ENCODE data around the gene A4GALT.

Gene A4GALT

DNA sequence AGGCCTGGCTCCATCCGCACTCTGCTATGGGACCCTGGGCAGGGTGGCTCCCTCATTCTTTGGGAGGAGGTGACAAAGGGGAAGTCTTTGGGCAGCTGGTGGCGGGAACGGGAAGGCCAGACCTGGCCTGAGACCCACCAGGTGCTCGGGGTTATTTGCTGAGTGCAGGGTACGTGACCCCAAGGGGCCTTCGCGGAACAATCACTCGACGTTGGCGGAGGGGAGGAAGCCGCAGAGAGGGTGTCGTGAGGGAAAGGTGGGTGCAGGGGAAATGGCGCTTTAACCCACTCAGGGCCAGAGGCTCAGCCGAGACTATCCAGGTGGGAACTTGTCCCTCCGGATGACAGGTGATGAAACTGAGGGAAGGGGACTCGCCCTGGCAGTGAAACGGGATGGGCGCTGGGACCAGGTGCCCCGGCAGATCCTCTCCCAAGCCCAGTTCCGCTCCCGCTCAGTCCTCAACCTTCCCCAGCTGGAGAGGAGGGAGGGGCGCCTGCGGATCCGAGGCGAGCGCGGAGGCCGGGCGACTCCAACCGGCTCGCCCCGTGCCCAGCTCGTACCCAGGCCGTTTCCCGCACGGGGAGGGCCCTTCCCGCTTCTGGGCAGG lies 911 bp downstream of the A4GALT start:
- H3K4me3 ChIP-seq (ENCODE audit: low read depth, low read length) = peak overlapping the region; percentile 76
- TF ChIP-seq, protein P1, sequence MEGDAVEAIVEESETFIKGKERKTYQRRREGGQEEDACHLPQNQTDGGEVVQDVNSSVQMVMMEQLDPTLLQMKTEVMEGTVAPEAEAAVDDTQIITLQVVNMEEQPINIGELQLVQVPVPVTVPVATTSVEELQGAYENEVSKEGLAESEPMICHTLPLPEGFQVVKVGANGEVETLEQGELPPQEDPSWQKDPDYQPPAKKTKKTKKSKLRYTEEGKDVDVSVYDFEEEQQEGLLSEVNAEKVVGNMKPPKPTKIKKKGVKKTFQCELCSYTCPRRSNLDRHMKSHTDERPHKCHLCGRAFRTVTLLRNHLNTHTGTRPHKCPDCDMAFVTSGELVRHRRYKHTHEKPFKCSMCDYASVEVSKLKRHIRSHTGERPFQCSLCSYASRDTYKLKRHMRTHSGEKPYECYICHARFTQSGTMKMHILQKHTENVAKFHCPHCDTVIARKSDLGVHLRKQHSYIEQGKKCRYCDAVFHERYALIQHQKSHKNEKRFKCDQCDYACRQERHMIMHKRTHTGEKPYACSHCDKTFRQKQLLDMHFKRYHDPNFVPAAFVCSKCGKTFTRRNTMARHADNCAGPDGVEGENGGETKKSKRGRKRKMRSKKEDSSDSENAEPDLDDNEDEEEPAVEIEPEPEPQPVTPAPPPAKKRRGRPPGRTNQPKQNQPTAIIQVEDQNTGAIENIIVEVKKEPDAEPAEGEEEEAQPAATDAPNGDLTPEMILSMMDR (IDR thresholded peaks at IDR 0.05; ENCODE audit: insufficient read depth, low read depth, low read length, missing control alignments) = no peak
- DNase-seq (ENCODE audit: low read depth) = peak; percentile 29

DNA sequence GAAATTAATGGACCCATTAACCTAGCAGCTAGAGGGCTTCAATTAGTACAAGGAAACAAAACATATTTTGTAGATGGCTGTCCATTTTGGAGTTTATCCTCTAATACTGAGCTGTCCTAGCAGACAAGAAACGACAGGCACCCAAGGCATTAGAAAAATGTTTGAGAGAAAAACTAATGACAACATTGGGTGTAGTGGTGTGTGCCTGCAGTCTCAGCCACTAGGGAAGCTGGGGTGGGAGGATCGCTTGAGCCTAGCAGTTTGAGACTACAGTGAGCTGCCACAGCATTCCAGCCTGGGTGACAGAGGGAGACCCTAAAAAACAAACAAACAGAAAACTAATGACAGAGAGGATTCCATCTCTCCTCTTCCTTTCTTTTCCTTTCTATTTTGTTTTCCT lies 1.5 kb downstream of the A4GALT start:
- peak overlapping the region; percentile 76 for H3K4me3 ChIP-seq (ENCODE audit: low read depth, low read length)
- TF ChIP-seq, protein P1 (IDR thresholded peaks at IDR 0.05; ENCODE audit: insufficient read depth, low read depth, low read length, missing control alignments) = no peak
- DNase-seq (ENCODE audit: low read depth) = peak; percentile 31

DNA sequence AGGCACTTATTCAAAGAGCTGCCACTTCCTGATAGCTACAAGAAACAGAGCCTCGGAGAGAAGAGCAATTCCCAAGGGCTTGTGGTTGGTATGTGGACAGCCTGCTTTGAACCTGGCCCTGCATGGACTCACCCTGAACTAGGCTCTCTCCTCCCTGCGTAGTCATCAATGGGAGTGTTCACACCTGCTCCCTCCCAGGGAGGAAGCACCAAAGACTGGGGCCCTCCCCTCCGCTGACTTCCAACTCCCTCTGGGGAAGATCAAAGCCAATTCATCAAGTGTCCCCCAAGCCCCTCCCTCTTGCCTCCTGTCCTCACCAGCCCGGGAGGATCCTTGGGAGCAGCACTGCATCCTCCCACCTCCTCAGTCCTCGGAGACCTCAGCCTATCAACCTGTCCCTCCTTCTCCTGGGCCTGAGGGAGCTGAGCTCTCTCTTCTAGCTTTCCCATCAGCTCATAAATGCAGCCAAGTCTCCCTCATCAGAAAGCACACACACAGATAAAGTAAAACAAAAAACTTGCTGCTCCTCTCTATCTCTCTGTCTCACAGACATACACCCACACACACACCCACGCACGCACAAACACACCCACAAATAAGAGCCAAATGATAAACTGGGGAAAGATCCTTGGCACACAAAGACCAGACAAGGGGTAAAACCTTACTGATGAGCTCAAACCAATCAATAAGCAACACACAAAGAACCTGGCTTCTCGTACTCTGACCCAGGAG lies 3.3 kb downstream of the A4GALT start:
- DNase-seq (ENCODE audit: low read depth) = peak; percentile 63
- TF ChIP-seq, protein P1 (IDR thresholded peaks at IDR 0.05; ENCODE audit: insufficient read depth, low read depth, low read length, missing control alignments) = no peak
- H3K4me3 ChIP-seq (ENCODE audit: low read depth, low read length) = peak overlapping the region; percentile 17

DNA sequence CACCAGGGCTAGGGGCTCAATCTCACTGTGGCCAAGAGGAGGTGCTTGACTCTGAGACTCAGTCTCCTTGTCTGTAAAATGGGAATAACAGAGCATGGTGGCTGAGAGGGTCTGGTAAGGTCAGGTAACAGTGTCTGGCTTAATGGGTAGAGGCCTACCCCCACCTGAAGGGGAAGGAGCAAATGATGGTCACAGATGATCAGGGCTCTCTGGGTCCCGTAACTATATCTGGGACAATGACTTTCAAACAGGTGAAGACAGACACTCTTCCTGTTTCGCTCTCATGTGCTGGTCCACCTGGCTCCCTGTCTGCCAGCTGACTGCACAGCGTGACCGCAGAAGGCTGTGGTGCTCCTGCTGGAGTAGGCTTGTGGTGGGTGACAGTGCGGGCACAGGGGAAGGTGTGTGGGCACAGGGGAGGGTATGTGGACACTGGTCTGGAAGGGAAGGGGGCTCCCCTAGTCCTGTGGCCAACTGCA lies 4.0 kb downstream of the A4GALT start:
- TF ChIP-seq, protein P1 (IDR thresholded peaks at IDR 0.05; ENCODE audit: insufficient read depth, low read depth, low read length, missing control alignments) = no peak
- peak; percentile 83 for DNase-seq (ENCODE audit: low read depth)

DNA sequence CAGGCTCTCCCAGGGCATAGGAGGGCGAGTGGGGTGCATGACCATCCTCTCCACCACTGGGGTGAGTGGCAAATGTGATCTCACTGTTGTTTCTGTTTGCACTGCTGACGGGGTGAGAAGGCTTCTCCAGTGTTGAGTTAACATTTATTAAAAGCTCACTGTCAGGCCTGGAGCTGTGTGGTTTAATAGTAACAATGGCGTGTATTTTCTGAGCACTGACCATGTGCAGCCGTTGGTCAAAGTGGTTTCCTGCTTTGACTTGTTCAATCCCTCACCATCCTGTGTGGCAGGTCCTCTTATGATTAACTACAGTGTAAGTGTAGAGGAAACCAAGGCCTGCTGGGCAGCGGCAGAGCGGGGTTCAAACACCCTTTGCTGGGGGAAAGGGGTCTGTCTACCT lies 4.4 kb downstream of the A4GALT start:
- TF ChIP-seq, protein P1 (IDR thresholded peaks at IDR 0.05; ENCODE audit: insufficient read depth, low read depth, low read length, missing control alignments) = no peak
- peak; percentile 67 for DNase-seq (ENCODE audit: low read depth)
- no peak overlapping the region; the same call in 1 of the 2 replicates for H3K4me3 ChIP-seq (ENCODE audit: low read depth, low read length)

More for the DNA sequence above, 4.0 kb downstream of the A4GALT start:
- H3K4me3 ChIP-seq (ENCODE audit: low read depth, low read length) = peak overlapping the region; percentile 17

DNA sequence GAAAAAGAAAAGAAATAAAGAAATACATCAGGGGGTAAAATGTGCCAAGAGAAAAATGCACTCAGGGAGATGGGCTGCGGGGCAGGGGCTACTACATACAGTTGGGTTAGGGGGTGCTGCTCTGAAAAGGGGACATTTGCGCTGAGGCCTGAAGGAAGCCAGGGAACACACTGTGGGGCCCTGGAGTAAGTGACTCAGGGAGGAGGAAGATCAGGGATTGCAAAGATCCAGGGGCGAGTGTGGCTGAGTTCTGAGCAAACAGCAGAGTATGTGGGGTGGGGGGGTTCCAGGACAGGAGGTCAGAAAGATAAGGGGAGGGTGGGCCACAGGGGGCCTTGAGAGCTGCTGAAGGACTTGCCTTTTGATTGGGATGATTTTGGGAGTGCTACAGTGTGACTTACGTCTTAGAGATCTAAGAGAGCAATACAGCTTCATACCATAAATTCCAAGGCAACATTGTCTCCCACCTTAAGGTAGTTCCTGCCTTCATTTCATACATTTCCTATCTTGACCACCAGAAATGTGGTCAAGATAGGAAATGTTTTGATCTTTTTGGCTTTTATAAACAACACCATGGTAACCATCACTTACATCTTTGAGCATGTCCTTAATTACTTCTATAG lies 5.8 kb downstream of the A4GALT start:
- no peak for DNase-seq (ENCODE audit: low read depth)
- no peak overlapping the region for H3K4me3 ChIP-seq (ENCODE audit: low read depth, low read length)
- TF ChIP-seq, protein P1 (IDR thresholded peaks at IDR 0.05; ENCODE audit: insufficient read depth, low read depth, low read length, missing control alignments) = no peak
